Neural cell (in vitro differentiated cells): Measurements from ENCODE around the gene ZNF837. TPM values are rescaled to one million over a fixed set of nuclear protein-coding genes. Genes with fewer than 3 reads are reported as not detected.

Experiments used
- H2AFZ ChIP-seq: fragments of 200-600, 300-800 bp; sonication (generic), shearing (Covaris generic); 2 replicates; pipeline ENCODE4 v1.6.0; 2014; ENCODE audit warnings: low read depth, mild to moderate bottlenecking, antibody characterized with exemption, low read length, moderate library complexity
- H3F3A ChIP-seq: fragments of 200-600 bp; shearing (Covaris generic); 2 replicates; pipeline ENCODE4 v1.6.1; 2016; ENCODE audit warnings: mild to moderate bottlenecking, moderate library complexity, mixed read lengths, antibody characterized with exemption, low read length; ENCODE audit not compliant: insufficient read depth, poor library complexity, severe bottlenecking
- H3K27ac ChIP-seq: fragments of 200-600, 300-800 bp; sonication (generic), shearing (Covaris generic); 2 replicates; pipeline ENCODE4 v1.5.1; 2014; ENCODE audit warnings: mild to moderate bottlenecking, low read length, moderate library complexity
- H3K27me3 ChIP-seq: fragments of 300-800, 200-600 bp; sonication (generic), shearing (Covaris generic); 2 replicates; pipeline ENCODE4 v1.6.0; 2014; ENCODE audit warnings: mild to moderate bottlenecking, low read depth, low read length, moderate library complexity; ENCODE audit not compliant: insufficient read depth
- H3K36me3 ChIP-seq: fragments of 300-800, 200-600 bp; sonication (generic), shearing (Covaris generic); 2 replicates; pipeline ENCODE4 v1.5.1; 2014; ENCODE audit warnings: mild to moderate bottlenecking, antibody characterized with exemption, low read length, moderate library complexity; ENCODE audit not compliant: insufficient read depth
- H3K4me2 ChIP-seq: fragments of 300-800, 200-600 bp; sonication (generic), shearing (Covaris generic); 2 replicates; pipeline ENCODE4 v1.6.0; 2014; ENCODE audit warnings: mild to moderate bottlenecking, low read length
- H3K4me3 ChIP-seq: fragments of 300-800, 200-600 bp; sonication (generic), shearing (Covaris generic); 2 replicates; pipeline ENCODE4 v1.5.1; 2014; ENCODE audit warnings: mild to moderate bottlenecking, low read length, moderate library complexity
- H3K79me2 ChIP-seq: fragments of 200-600 bp; shearing (Covaris generic); replicated peaks from 2 replicates; pipeline ENCODE4 v1.6.0; 2014; ENCODE audit warnings: mild to moderate bottlenecking, low read length, moderate library complexity; ENCODE audit not compliant: insufficient read depth
- H3K9ac ChIP-seq: fragments of 300-800, 200-600 bp; sonication (generic), shearing (Covaris generic); 2 replicates; pipeline ENCODE4 v1.6.1; 2016; ENCODE audit warnings: mild to moderate bottlenecking, low read length, mixed read lengths
- H3K9me2 ChIP-seq: fragments of 200-600 bp; shearing (Covaris generic); 2 replicates; pipeline ENCODE4 v1.6.1; 2016; ENCODE audit warnings: mild to moderate bottlenecking, low read length, mixed read lengths; ENCODE audit not compliant: insufficient read depth
- H3K9me3 ChIP-seq: fragments of 200-600, 300-800 bp; sonication (generic), shearing (Covaris generic); 2 replicates; pipeline ENCODE4 v1.6.1; 2016; ENCODE audit warnings: mild to moderate bottlenecking, mixed run types, low read length, moderate library complexity, mixed read lengths
- H4K20me1 ChIP-seq: fragments of 200-600 bp; shearing (Covaris generic); 2 replicates; pipeline ENCODE4 v1.6.1; 2016; ENCODE audit warnings: mild to moderate bottlenecking, mixed run types; ENCODE audit not compliant: insufficient read depth
- EP300 ChIP-seq: fragments of 450-650 bp; conservative IDR thresholded peaks from 2 replicates; pipeline ENCODE4 v1.6.1; 2014; ENCODE audit warnings: antibody characterized with exemption, mild to moderate bottlenecking, moderate library complexity; ENCODE audit not compliant: poor library complexity, severe bottlenecking
- EZH2 ChIP-seq: fragments of 200-600, 300-800 bp; shearing (Covaris generic), sonication (generic); IDR thresholded peaks from 2 replicates; pipeline ENCODE4 v1.6.1; 2014; ENCODE audit warnings: antibody characterized with exemption, low read length, borderline replicate concordance, mild to moderate bottlenecking; ENCODE audit not compliant: insufficient read depth, poor library complexity, severe bottlenecking
- MXI1 ChIP-seq: fragments of 450-650 bp; conservative IDR thresholded peaks from 2 replicates; pipeline ENCODE4 v1.6.1; 2014; ENCODE audit warnings: antibody characterized with exemption, mild to moderate bottlenecking; ENCODE audit not compliant: poor library complexity, severe bottlenecking
- POLR2AphosphoS5 ChIP-seq: IDR thresholded peaks from 2 replicates; pipeline ENCODE4 v1.6.1; 2012
- RAD21 ChIP-seq: fragments of 450-650 bp; conservative IDR thresholded peaks from 2 replicates; pipeline ENCODE4 v1.6.1; 2014; ENCODE audit warnings: antibody characterized with exemption, mild to moderate bottlenecking, moderate library complexity
- SMC3 ChIP-seq: fragments of 450-650 bp; conservative IDR thresholded peaks from 2 replicates; pipeline ENCODE4 v1.6.1; 2014; ENCODE audit warnings: antibody characterized with exemption, mild to moderate bottlenecking, moderate library complexity; ENCODE audit not compliant: poor library complexity
- TAF1 ChIP-seq: IDR thresholded peaks from 2 replicates; pipeline ENCODE4 v1.6.1; 2012; ENCODE audit warnings: low read depth
- polyA plus RNA-seq: library from polyadenylated mRNA; depleted of rRNA; stranded (reverse); fragments of >200 nt; gene quantifications from 2 replicates; pipeline ENCODE4 v1.2.3, GENCODE V29; 2014
- TF ChIP-seq, protein P1 (sequence below): IDR thresholded peaks from 2 replicates; pipeline ENCODE4 v1.6.1; 2012; ENCODE audit warnings: borderline replicate concordance

ZNF837 gene
- polyA plus RNA-seq, 1 donor from 2014 or later, result 4.5 TPM

- no peaks in the 10 kb centered on the region for H3K36me3 ChIP-seq
- no peaks in the 10 kb centered on the region for H4K20me1 ChIP-seq
- no peaks in the 10 kb centered on the region for H3K9me3 ChIP-seq
- H2AFZ ChIP-seq, result no peak overlapping the region
- H3K27me3 ChIP-seq, result no peaks in the 10 kb centered on the region
- H3K4me2 ChIP-seq, result no peak overlapping the region
- no peak overlapping the region for H3K27ac ChIP-seq
- H3K9me2 ChIP-seq, result no peaks in the 10 kb centered on the region
- H3K4me3 ChIP-seq, result no peak overlapping the region
- H3K9ac ChIP-seq, result no peak overlapping the region
- peaks cover 7% of the 10 kb centered on the region for H3K79me2 ChIP-seq
- no peaks in the 10 kb centered on the region for H3F3A ChIP-seq
- TF ChIP-seq POLR2AphosphoS5 (no peak), SMC3 (no peak), RAD21 (no peak), MXI1 (no peak), EZH2 (no peak), EP300 (no peak), TAF1 (no peak)
- TF ChIP-seq, protein P1, sequence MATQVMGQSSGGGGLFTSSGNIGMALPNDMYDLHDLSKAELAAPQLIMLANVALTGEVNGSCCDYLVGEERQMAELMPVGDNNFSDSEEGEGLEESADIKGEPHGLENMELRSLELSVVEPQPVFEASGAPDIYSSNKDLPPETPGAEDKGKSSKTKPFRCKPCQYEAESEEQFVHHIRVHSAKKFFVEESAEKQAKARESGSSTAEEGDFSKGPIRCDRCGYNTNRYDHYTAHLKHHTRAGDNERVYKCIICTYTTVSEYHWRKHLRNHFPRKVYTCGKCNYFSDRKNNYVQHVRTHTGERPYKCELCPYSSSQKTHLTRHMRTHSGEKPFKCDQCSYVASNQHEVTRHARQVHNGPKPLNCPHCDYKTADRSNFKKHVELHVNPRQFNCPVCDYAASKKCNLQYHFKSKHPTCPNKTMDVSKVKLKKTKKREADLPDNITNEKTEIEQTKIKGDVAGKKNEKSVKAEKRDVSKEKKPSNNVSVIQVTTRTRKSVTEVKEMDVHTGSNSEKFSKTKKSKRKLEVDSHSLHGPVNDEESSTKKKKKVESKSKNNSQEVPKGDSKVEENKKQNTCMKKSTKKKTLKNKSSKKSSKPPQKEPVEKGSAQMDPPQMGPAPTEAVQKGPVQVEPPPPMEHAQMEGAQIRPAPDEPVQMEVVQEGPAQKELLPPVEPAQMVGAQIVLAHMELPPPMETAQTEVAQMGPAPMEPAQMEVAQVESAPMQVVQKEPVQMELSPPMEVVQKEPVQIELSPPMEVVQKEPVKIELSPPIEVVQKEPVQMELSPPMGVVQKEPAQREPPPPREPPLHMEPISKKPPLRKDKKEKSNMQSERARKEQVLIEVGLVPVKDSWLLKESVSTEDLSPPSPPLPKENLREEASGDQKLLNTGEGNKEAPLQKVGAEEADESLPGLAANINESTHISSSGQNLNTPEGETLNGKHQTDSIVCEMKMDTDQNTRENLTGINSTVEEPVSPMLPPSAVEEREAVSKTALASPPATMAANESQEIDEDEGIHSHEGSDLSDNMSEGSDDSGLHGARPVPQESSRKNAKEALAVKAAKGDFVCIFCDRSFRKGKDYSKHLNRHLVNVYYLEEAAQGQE, result no peak
Measured at GRCh38 chr19:58396691-58397532, 16.1 kb upstream of the ZNF837 start.

GRCh38 chr19:58395979-58396627 lies 15.3 kb upstream of the ZNF837 start:
- Histone ChIP-seq H3F3A (no peaks in the 10 kb centered on the region), H3K4me3 (no peak overlapping the region), H4K20me1 (no peaks in the 10 kb centered on the region), H3K9me2 (no peaks in the 10 kb centered on the region), H3K9me3 (no peaks in the 10 kb centered on the region), H2AFZ (no peak overlapping the region), H3K27ac (no peak overlapping the region), H3K79me2 (peaks cover 7% of the 10 kb centered on the region), H3K4me2 (no peak overlapping the region), H3K27me3 (no peaks in the 10 kb centered on the region), H3K36me3 (no peaks in the 10 kb centered on the region), H3K9ac (no peak overlapping the region)
- TF ChIP-seq POLR2AphosphoS5 (no peak), TAF1 (no peak), EZH2 (no peak)
